Measurements from ENCODE around the gene GRK5.

GRK5 gene

DNA sequence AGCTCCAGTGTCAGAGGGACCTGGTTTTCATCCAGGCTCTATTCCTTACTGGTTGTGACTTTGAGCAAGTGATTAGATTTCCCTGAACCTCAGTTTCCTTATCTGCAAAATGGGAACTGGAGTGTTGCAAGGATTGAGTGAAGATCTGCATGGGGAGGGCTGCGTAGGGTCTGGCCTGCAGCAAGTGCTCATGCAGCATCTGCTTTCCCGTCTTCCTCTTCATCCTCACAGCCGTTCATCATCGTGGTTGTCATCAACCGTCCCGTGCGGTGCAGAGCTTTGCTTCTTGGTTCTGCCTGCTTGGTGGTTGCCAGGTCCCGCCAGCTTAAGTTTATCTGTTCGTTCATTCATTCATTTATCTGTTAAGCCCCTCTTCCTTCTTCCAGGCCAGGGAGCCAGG, 135.0 kb downstream of the GRK5 start:
- Histone ChIP-seq H3K36me3 (ENCODE audit: control insufficient read depth in 2 of 2, insufficient read depth in 2 of 2, low read length in 2 of 2) (peaks cover 0 to 2% of the 10 kb centered on the region in 2 donors), H3K9me3 (ENCODE audit: control insufficient read depth in 2 of 2, low read length in 2 of 2) (no peaks in the 10 kb centered on the region), H3K9ac (ENCODE audit: low read length in 2 of 2) (no peak overlapping the region), H3K4me1 (ENCODE audit: control insufficient read depth, insufficient read depth, low read length) (peaks cover 48% of the 10 kb centered on the region), H3K27me3 (ENCODE audit: control insufficient read depth in 1 of 2, insufficient read depth in 2 of 2, low read length in 2 of 2) (no peaks in the 10 kb centered on the region), H3K4me3 (ENCODE audit: low read length in 2 of 2) (no peak overlapping the region), H3K27ac (ENCODE audit: low read length) (peak overlapping the region; percentile 55)

DNA sequence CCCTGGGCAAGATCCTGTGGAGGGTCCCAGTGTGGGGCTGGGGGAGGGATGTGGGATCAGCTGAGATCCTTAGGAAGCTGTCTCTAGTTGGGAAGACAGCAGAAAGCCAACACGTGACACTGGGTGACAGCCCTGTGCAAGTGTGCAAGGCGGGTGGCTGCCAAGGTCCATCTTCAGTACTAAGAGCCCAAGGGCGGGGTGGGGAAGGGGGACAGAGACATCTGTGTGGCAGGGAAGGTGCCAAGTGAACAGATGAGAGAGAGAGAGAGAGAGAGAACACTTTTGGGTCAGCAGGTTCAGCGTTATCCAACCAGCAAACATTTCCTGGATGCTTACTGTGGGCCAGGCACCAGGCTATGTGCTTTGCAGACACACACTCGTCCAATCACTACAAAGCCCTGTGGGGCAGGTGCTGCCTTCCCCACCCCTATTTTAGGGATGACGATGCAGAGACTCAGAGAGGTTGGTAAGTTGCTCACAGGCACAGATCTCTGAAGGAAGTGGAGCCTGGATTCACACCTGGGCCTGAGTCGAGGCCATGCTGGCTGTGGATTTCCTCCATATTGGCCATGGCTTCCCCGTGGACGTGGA, 135.7 kb downstream of the GRK5 start:
- Histone ChIP-seq H3K27me3 (ENCODE audit: control insufficient read depth in 1 of 2, insufficient read depth in 2 of 2, low read length in 2 of 2) (no peaks in the 10 kb centered on the region), H3K9me3 (ENCODE audit: control insufficient read depth in 2 of 2, low read length in 2 of 2) (no peaks in the 10 kb centered on the region), H3K4me1 (ENCODE audit: control insufficient read depth, insufficient read depth, low read length) (peaks cover 52% of the 10 kb centered on the region), H3K27ac (ENCODE audit: low read length) (no peak overlapping the region), H3K4me3 (ENCODE audit: low read length in 2 of 2) (no peak overlapping the region), H3K36me3 (ENCODE audit: control insufficient read depth in 2 of 2, insufficient read depth in 2 of 2, low read length in 2 of 2) (peaks cover 0 to 2% of the 10 kb centered on the region in 2 donors), H3K9ac (ENCODE audit: low read length in 2 of 2) (no peak overlapping the region)

DNA sequence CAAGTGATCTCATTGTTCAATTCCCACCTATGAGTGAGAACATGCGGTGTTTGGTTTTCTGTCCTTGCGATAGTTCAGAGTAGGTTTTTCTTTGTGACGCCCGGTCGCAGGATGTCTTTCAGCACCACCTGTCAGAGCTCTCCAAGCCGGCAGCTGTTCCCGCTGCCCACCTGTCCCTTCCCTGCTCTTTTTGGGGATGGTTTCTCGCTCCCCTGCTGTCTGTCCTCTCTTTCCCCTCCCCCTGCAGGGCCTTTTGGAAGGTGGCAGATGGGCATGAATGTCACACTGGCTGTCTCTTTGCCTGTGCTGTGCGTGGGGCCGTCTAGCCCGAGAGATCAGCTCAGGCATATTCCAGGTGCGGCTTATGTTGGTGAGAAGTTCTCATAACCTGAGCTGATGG, 137.0 kb downstream of the GRK5 start:
- Histone ChIP-seq H3K4me1 (ENCODE audit: control insufficient read depth, insufficient read depth, low read length) (peaks cover 59% of the 10 kb centered on the region), H3K36me3 (ENCODE audit: control insufficient read depth in 2 of 2, insufficient read depth in 2 of 2, low read length in 2 of 2) (peaks cover 0 to 2% of the 10 kb centered on the region in 2 donors), H3K9me3 (ENCODE audit: control insufficient read depth in 2 of 2, low read length in 2 of 2) (no peaks in the 10 kb centered on the region), H3K4me3 (ENCODE audit: low read length in 2 of 2) (no peak overlapping the region), H3K27ac (ENCODE audit: low read length) (no peak overlapping the region), H3K9ac (ENCODE audit: low read length in 2 of 2) (no peak overlapping the region), H3K27me3 (ENCODE audit: control insufficient read depth in 1 of 2, insufficient read depth in 2 of 2, low read length in 2 of 2) (no peaks in the 10 kb centered on the region)

DNA sequence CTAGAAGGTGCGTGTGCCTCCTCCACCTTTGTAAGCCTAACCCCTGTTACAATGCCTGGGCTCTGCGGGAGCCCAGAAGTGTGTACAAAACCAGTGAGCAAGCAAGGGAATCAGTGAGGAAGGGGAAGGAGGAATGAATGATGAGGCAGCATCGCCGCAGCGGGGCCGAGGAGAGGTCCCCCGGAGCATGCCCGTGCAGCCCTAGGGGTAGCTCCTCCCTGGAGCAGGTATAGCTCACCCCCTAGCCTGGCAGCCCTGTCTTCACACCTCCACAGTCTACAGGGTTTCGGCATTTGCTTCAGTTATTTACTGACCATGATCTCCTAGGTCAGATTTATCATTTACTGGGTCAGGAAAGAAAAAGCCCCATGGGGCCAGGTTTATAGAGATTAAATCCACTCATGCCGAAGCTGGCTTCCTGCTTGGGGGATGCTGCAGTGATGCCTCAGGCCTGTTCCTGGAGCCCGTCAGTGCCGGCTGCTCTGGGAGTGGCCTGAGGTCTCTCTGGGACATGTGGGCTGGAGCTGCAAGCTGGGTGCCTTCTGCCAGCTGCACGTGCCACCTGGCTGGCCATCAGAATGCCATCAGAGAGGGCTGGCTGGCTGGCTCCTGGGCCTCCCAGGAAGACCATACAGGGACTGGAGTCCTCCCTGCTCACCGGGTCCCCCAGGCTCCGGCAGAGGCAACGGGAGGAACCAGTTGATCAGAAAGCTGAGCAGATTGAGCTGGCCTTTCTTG, 138.9 kb downstream of the GRK5 start:
- H3K4me1 ChIP-seq (ENCODE audit: control insufficient read depth, insufficient read depth, low read length): peaks cover 64% of the 10 kb centered on the region
- H3K4me3 ChIP-seq (ENCODE audit: low read length in 2 of 2): no peak overlapping the region
- no peak overlapping the region for H3K9ac ChIP-seq (ENCODE audit: low read length in 2 of 2)
- H3K27ac ChIP-seq (ENCODE audit: low read length): no peak overlapping the region
- H3K27me3 ChIP-seq (ENCODE audit: control insufficient read depth in 1 of 2, insufficient read depth in 2 of 2, low read length in 2 of 2): no peaks in the 10 kb centered on the region
- peaks cover 0 to 2% of the 10 kb centered on the region in 2 donors for H3K36me3 ChIP-seq (ENCODE audit: control insufficient read depth in 2 of 2, insufficient read depth in 2 of 2, low read length in 2 of 2)
- no peaks in the 10 kb centered on the region for H3K9me3 ChIP-seq (ENCODE audit: control insufficient read depth in 2 of 2, low read length in 2 of 2)

DNA sequence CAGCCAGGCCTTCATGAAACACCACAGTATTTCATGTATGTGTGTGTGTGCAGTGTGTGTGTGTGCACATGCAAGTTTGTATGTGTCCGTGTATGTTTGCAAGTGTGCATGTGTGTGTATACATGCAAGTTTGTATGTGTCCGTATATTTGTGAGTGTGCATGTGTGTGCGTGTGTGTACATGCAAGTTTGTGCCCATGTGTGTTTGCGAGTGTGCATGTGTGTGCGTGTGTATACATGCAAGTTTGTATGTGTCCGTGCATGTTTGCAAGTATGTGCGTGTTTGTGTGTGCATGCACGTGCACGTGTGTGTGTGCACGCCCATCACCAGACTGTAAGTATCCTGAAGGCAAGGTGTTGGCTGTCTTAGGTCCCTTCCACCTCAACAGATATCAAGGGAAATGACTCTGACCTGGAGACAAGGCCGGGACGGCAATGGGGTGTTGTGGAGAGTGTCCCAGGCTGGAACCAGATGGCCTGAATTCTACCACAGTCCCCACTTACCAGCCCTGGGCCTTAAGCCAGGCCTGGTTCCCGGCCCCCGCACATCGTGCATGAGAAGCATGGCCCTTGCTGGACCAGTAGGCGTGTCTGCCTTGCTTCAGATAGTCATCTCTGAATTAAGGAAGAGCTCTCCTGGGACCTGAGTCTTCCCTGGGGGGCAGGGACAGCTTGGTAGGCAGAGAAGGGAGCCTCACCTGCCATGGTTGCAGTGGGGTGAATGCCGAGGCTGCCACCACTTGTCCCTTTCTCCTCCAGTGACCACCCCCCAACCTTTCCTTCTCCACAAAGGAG, 140.0 kb downstream of the GRK5 start:
- Histone ChIP-seq H3K9ac (ENCODE audit: low read length in 2 of 2) (no peak overlapping the region), H3K4me3 (ENCODE audit: low read length in 2 of 2) (no peak overlapping the region), H3K4me1 (ENCODE audit: control insufficient read depth, insufficient read depth, low read length) (peaks cover 52% of the 10 kb centered on the region), H3K36me3 (ENCODE audit: control insufficient read depth in 2 of 2, insufficient read depth in 2 of 2, low read length in 2 of 2) (peaks cover 0 to 2% of the 10 kb centered on the region in 2 donors), H3K27me3 (ENCODE audit: control insufficient read depth in 1 of 2, insufficient read depth in 2 of 2, low read length in 2 of 2) (no peaks in the 10 kb centered on the region), H3K9me3 (ENCODE audit: control insufficient read depth in 2 of 2, low read length in 2 of 2) (peaks cover 0 to 5% of the 10 kb centered on the region in 2 donors), H3K27ac (ENCODE audit: low read length) (no peak overlapping the region)

DNA sequence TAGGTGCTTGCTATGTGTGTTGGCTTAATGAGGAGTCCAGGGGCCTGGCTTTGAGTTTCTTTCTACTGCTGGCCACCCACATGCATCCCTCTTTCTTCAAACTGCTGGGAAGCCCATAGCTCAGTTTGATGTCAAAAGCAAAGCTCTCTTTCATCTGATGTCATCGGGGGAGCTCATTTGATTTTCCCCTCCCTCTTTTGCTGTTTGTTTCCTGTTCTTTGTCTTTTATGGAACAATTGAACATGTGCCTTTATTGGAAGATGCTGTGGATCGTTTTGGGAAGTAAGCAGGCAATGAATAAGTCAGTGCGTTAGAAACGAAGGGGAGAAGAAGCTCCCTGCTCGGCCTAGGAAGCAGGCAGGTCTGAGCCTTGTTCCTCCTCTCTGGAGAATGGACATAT, 140.7 kb downstream of the GRK5 start:
- H3K9me3 ChIP-seq (ENCODE audit: control insufficient read depth in 2 of 2, low read length in 2 of 2): peaks cover 0 to 5% of the 10 kb centered on the region in 2 donors
- no peaks in the 10 kb centered on the region for H3K27me3 ChIP-seq (ENCODE audit: control insufficient read depth in 1 of 2, insufficient read depth in 2 of 2, low read length in 2 of 2)
- no peak overlapping the region for H3K9ac ChIP-seq (ENCODE audit: low read length in 2 of 2)
- H3K27ac ChIP-seq (ENCODE audit: low read length): peak overlapping the region; percentile 24
- H3K36me3 ChIP-seq (ENCODE audit: control insufficient read depth in 2 of 2, insufficient read depth in 2 of 2, low read length in 2 of 2): peaks cover 0 to 2% of the 10 kb centered on the region in 2 donors
- no peak overlapping the region for H3K4me3 ChIP-seq (ENCODE audit: low read length in 2 of 2)
- H3K4me1 ChIP-seq (ENCODE audit: control insufficient read depth, insufficient read depth, low read length): peaks cover 52% of the 10 kb centered on the region

DNA sequence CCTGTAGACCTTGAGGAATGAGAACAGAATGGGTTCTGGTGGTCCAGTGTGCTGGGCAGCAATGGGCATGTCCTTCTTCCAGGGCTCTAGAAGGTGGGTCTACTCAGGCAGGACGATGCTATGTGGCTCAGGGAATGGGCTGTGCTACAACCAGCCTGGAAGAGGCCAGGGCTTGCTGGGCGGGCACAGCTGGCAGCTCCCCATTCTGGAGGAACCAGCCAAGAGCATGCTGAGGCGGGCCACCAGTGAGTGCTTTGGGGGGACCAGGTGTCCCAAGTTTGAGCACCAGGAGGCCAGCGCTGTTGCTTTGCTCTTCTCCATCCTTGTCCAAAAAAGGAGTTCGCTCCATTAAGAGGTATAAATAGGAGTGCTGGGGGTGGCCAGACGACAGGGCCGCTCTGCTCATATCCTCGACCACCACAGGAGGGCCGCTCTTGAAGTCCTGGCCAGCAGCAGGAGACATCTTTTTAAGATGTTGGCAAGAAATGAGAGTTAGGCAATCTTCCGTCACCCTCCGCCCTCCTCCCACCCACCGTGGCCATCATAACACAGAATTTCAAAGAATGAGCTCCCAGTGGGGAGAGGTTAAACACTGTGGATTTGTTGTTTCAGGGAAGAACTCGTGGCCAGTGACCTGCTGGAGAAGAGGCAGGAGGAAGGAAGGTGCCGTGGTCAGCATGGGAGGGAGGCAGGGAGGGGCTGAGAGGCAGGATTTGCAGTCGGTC, 141.3 kb downstream of the GRK5 start:
- H3K27me3 ChIP-seq (ENCODE audit: control insufficient read depth in 1 of 2, insufficient read depth in 2 of 2, low read length in 2 of 2): no peaks in the 10 kb centered on the region
- H3K4me1 ChIP-seq (ENCODE audit: control insufficient read depth, insufficient read depth, low read length): peaks cover 56% of the 10 kb centered on the region
- peaks cover 0 to 1% of the 10 kb centered on the region in 2 donors for H3K36me3 ChIP-seq (ENCODE audit: control insufficient read depth in 2 of 2, insufficient read depth in 2 of 2, low read length in 2 of 2)
- H3K9ac ChIP-seq (ENCODE audit: low read length in 2 of 2): no peak overlapping the region
- H3K27ac ChIP-seq (ENCODE audit: low read length): no peak overlapping the region
- no peak overlapping the region for H3K4me3 ChIP-seq (ENCODE audit: low read length in 2 of 2)
- H3K9me3 ChIP-seq (ENCODE audit: control insufficient read depth in 2 of 2, low read length in 2 of 2): peaks cover 0 to 5% of the 10 kb centered on the region in 2 donors

DNA sequence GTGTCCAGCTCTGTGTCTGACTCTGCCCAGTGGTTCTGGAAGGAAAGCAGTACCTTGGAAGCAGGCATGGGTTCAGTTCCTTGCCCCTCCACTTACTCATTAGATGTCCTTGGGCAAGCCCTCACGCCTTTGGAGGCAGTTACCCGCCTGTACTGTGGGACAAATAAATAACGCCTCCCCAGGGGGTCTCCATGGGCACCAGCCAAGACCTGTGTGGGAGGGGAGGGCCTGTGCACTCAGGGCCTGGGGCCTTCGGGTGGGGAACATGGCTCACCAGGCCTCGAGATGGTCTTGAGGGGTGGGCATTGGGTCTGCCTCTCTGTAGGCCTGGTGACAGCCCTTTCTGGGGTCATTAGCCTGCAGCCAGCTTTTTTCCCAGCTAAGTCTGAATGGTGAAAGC, 142.0 kb downstream of the GRK5 start:
- H3K27ac ChIP-seq (ENCODE audit: low read length): peak overlapping the region; percentile 24
- H3K27me3 ChIP-seq (ENCODE audit: control insufficient read depth in 1 of 2, insufficient read depth in 2 of 2, low read length in 2 of 2): no peaks in the 10 kb centered on the region
- no peak overlapping the region for H3K4me3 ChIP-seq (ENCODE audit: low read length in 2 of 2)
- H3K9me3 ChIP-seq (ENCODE audit: control insufficient read depth in 2 of 2, low read length in 2 of 2): peaks cover 0 to 5% of the 10 kb centered on the region in 2 donors
- H3K9ac ChIP-seq (ENCODE audit: low read length in 2 of 2): no peak overlapping the region
- no peaks in the 10 kb centered on the region for H3K36me3 ChIP-seq (ENCODE audit: control insufficient read depth in 2 of 2, insufficient read depth in 2 of 2, low read length in 2 of 2)
- H3K4me1 ChIP-seq (ENCODE audit: control insufficient read depth, insufficient read depth, low read length): peaks cover 56% of the 10 kb centered on the region

DNA sequence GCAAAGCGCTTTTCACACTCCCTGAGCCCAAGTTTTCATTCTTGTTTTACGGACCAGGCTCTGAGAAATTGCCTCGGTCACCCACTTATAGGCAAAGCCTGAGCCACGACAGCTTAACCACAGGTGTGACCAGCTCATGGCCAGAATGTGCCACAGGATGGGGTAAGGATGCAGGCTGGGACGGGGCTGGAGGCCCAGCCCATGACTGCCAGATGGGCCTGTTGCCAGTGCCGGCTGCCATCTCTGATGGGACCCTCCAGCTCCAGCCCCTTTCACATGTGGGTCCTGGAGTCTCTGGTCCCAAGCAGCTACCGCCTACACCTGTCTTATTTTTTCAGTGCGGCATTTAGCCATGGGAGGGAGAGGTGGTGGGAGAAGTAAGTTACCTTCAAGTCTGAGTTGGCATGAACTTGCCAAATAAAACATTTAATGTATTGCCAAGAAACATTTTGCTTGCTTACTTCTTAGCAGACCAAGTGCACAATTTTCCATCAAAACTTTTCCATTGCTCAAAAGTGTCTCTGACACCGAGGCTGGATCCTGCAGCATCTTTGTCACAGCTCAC, 142.6 kb downstream of the GRK5 start:
- no peak overlapping the region for H3K9ac ChIP-seq (ENCODE audit: low read length in 2 of 2)
- no peaks in the 10 kb centered on the region for H3K36me3 ChIP-seq (ENCODE audit: control insufficient read depth in 2 of 2, insufficient read depth in 2 of 2, low read length in 2 of 2)
- no peaks in the 10 kb centered on the region for H3K27me3 ChIP-seq (ENCODE audit: control insufficient read depth in 1 of 2, insufficient read depth in 2 of 2, low read length in 2 of 2)
- H3K9me3 ChIP-seq (ENCODE audit: control insufficient read depth in 2 of 2, low read length in 2 of 2): peaks cover 0 to 5% of the 10 kb centered on the region in 2 donors
- no peak overlapping the region for H3K4me3 ChIP-seq (ENCODE audit: low read length in 2 of 2)
- peak overlapping the region; percentile 49 for H3K27ac ChIP-seq (ENCODE audit: low read length)
- H3K4me1 ChIP-seq (ENCODE audit: control insufficient read depth, insufficient read depth, low read length): peaks cover 55% of the 10 kb centered on the region

DNA sequence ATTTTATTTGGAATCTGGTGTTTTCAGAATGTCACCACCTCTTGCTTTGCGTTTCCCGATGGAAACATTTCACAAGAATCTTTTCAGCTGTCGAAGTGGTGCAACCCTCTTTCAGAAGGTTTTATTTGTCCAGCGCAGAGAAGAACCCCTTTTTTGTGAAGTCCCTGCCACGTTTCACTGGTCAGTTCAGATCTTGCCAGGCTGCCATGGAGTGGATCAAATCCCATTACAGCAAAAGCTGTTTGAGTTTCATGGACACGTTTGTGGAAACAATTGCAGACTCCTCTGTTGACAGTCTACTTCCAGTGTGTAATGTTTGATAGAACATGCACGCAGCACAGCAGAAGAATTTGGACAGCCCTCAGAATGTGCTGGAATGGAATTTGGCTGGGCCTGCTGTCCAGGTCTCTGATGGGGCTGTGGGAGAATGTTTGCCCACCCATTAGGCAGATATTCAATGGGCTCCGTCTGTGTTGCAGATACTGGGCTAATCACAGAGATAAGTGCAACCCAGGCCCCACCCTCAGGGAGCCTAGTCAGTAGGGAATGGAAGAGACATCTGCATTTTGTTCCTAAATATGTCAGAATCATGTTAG, 143.2 kb downstream of the GRK5 start:
- Histone ChIP-seq H3K4me1 (ENCODE audit: control insufficient read depth, insufficient read depth, low read length) (peaks cover 55% of the 10 kb centered on the region), H3K27ac (ENCODE audit: low read length) (peak overlapping the region; percentile 49), H3K36me3 (ENCODE audit: control insufficient read depth in 2 of 2, insufficient read depth in 2 of 2, low read length in 2 of 2) (no peaks in the 10 kb centered on the region), H3K9ac (ENCODE audit: low read length in 2 of 2) (no peak overlapping the region), H3K27me3 (ENCODE audit: control insufficient read depth in 1 of 2, insufficient read depth in 2 of 2, low read length in 2 of 2) (no peaks in the 10 kb centered on the region), H3K4me3 (ENCODE audit: low read length in 2 of 2) (no peak overlapping the region), H3K9me3 (ENCODE audit: control insufficient read depth in 2 of 2, low read length in 2 of 2) (peaks cover 0 to 5% of the 10 kb centered on the region in 2 donors)
